GM15510 (cell line): ENCODE data around the gene OR52B2.

ENCODE experiments used
- POLR2A ChIP-seq: IDR thresholded peaks from 3 replicates; pipeline ENCODE4 v1.6.1; 2011; ENCODE audit warnings: borderline replicate concordance; ENCODE audit not compliant: insufficient read length; ENCODE audit errors: extremely low read depth

OR52B2 gene

GRCh38 chr11:6170226-6170625 is at the start of gene OR52B2:
OR52B2 (minus strand) TSS chr11:6170326; CDS start chr11:6170326, 0 bp downstream.
- TF ChIP-seq POLR2A, result no peak

GRCh38 chr11:6219359-6219758 is 49.2 kb upstream of the OR52B2 start:
- TF ChIP-seq POLR2A, result no peak

GRCh38 chr11:6217722-6218121 is 47.6 kb upstream of the OR52B2 start:
- no peak for TF ChIP-seq POLR2A

GRCh38 chr11:6216501-6216900 is 46.4 kb upstream of the OR52B2 start:
- TF ChIP-seq POLR2A, result no peak

GRCh38 chr11:6214530-6214929 is 44.4 kb upstream of the OR52B2 start:
- no peak for TF ChIP-seq POLR2A

GRCh38 chr11:6210274-6210955 is 40.3 kb upstream of the OR52B2 start:
- TF ChIP-seq POLR2A, result no peak

GRCh38 chr11:6209801-6210200 is 39.7 kb upstream of the OR52B2 start:
- no peak for TF ChIP-seq POLR2A

GRCh38 chr11:6206456-6207180 is 36.5 kb upstream of the OR52B2 start:
- no peak for TF ChIP-seq POLR2A

- no peak for TF ChIP-seq POLR2A
These were observed 35.2 kb upstream of the OR52B2 start, which contains the start of gene C11orf42 for GRCh38 chr11:6205366-6205765. C11orf42 (plus strand) TSS chr11:6205557; CDS start chr11:6205616, 59 bp downstream.

GRCh38 chr11:6204706-6205105 is 34.6 kb upstream of the OR52B2 start:
- TF ChIP-seq POLR2A, result no peak

- TF ChIP-seq POLR2A, result no peak
These were observed 33.2 kb upstream of the OR52B2 start for GRCh38 chr11:6203327-6203726.

GRCh38 chr11:6202041-6202440 is 31.9 kb upstream of the OR52B2 start:
- no peak for TF ChIP-seq POLR2A

- TF ChIP-seq POLR2A, result no peak
These were observed 31.4 kb upstream of the OR52B2 start for GRCh38 chr11:6201481-6201880.

GRCh38 chr11:6200975-6201374 is 30.8 kb upstream of the OR52B2 start:
- no peak for TF ChIP-seq POLR2A

- TF ChIP-seq POLR2A, result no peak
These were observed 29.2 kb upstream of the OR52B2 start, which contains the start of gene OR52W1 for GRCh38 chr11:6199174-6199810. OR52W1 (plus strand) TSS chr11:6199224; CDS start chr11:6199224, 0 bp downstream.
